Activated naive CD4-positive, alpha-beta T cell treated with anti-CD3 and anti-CD28 coated beads for 36 hours (primary cell): ENCODE data around the gene WDFY2. TPM values are rescaled to one million over a fixed set of nuclear protein-coding genes. Genes with fewer than 3 reads are reported as not detected.

Experiments
- CTCF ChIA-PET: fragments of 350-600 bp; sonication (Branson Sonifier 250); formaldehyde crosslinking; loops from one replicate; lab custom pipeline; 2021; ENCODE audit warnings: antibody characterized with exemption; lab: Charles Lee
- DNase-seq: peaks from one replicate; pipeline ENCODE4 v3.0.0-alpha.2; 2020
- H3K27ac Mint-ChIP-seq: one replicate; pipeline ENCODE4 v1.8.0; 2021; ENCODE audit warnings: mild to moderate bottlenecking, mixed read lengths
- H3K27me3 Mint-ChIP-seq: one replicate; pipeline ENCODE4 v1.8.0; 2021; ENCODE audit warnings: low read depth, mixed read lengths
- H3K36me3 Mint-ChIP-seq: one replicate; pipeline ENCODE4 v1.8.0; 2021; ENCODE audit warnings: low read depth, mixed read lengths
- H3K4me1 Mint-ChIP-seq: one replicate; pipeline ENCODE4 v1.8.0; 2021; ENCODE audit warnings: low read depth, mixed read lengths
- H3K4me3 Mint-ChIP-seq: one replicate; pipeline ENCODE4 v1.8.0; 2021; ENCODE audit warnings: mild to moderate bottlenecking, moderate library complexity, mixed read lengths
- H3K9me3 Mint-ChIP-seq: one replicate; pipeline ENCODE4 v1.8.0; 2021; ENCODE audit warnings: mixed read lengths
- intact Hi-C: fragments of 100-400 bp; cut with micrococcal nuclease; formaldehyde crosslinking; loops from one replicate; pipeline ENCODE4 v1.15.1; 2023
- total RNA-seq, 2 experiments: library from RNA; stranded (reverse); gene quantifications; one replicate each; pipeline ENCODE4 v1.2.3, GENCODE V29; 2021

WDFY2 gene
- total RNA-seq, 2 experiments from 2014 or later: 8.3 to 11.3 TPM

- Mint-ChIP-seq H3K27me3 (no peaks in the 10 kb centered on the region), H3K4me1 (no peaks in the 10 kb centered on the region), H3K36me3 (peaks cover 11% of the 10 kb centered on the region), H3K9me3 (no peaks in the 10 kb centered on the region), H3K27ac (no peak overlapping the region), H3K4me3 (no peak overlapping the region)
- no peak for DNase-seq
- CTCF ChIA-PET: no interaction called here
- intact Hi-C loops: no loop called here
These were observed 146.7 kb downstream of the WDFY2 start for GRCh38 chr13:51730927-51731326.

GRCh38 chr13:51731759-51732158 is 147.5 kb downstream of the WDFY2 start:
- no peaks in the 10 kb centered on the region for H3K9me3 Mint-ChIP-seq
- H3K4me3 Mint-ChIP-seq: no peak overlapping the region
- peaks cover 6% of the 10 kb centered on the region for H3K36me3 Mint-ChIP-seq
- intact Hi-C loops: no loop called here
- DNase-seq: no peak
- H3K27ac Mint-ChIP-seq: no peak overlapping the region
- H3K4me1 Mint-ChIP-seq: no peaks in the 10 kb centered on the region
- CTCF ChIA-PET: no interaction called here
- H3K27me3 Mint-ChIP-seq: no peaks in the 10 kb centered on the region

- intact Hi-C loops: no loop called here
- peaks cover under 1% of the 10 kb centered on the region for H3K36me3 Mint-ChIP-seq
- CTCF ChIA-PET: no interaction called here
- no peaks in the 10 kb centered on the region for H3K27me3 Mint-ChIP-seq
- H3K4me1 Mint-ChIP-seq: peaks cover 8% of the 10 kb centered on the region
- no peak for DNase-seq
- no peak overlapping the region for H3K4me3 Mint-ChIP-seq
- H3K27ac Mint-ChIP-seq: no peak overlapping the region
- no peaks in the 10 kb centered on the region for H3K9me3 Mint-ChIP-seq
These were observed 149.4 kb downstream of the WDFY2 start for GRCh38 chr13:51733374-51734298.

GRCh38 chr13:51734786-51735185 is 150.5 kb downstream of the WDFY2 start:
- Mint-ChIP-seq H3K27ac (no peak overlapping the region), H3K9me3 (no peaks in the 10 kb centered on the region), H3K36me3 (peaks cover 5% of the 10 kb centered on the region), H3K27me3 (no peaks in the 10 kb centered on the region), H3K4me3 (no peak overlapping the region), H3K4me1 (peaks cover 10% of the 10 kb centered on the region)
- no peak for DNase-seq
- CTCF ChIA-PET: no interaction called here
- intact Hi-C loops: no loop called here

- CTCF ChIA-PET: no interaction called here
- Mint-ChIP-seq H3K4me3 (no peak overlapping the region), H3K27me3 (no peaks in the 10 kb centered on the region), H3K9me3 (no peaks in the 10 kb centered on the region), H3K4me1 (peaks cover 10% of the 10 kb centered on the region), H3K36me3 (peaks cover 8% of the 10 kb centered on the region), H3K27ac (no peak overlapping the region)
- intact Hi-C loops: no loop called here
- DNase-seq: no peak
These were observed 153.3 kb downstream of the WDFY2 start for GRCh38 chr13:51737609-51738008.

GRCh38 chr13:51738226-51738905 is 154.1 kb downstream of the WDFY2 start:
- no peak for DNase-seq
- Mint-ChIP-seq H3K36me3 (peaks cover 10% of the 10 kb centered on the region), H3K9me3 (no peaks in the 10 kb centered on the region), H3K27ac (no peak overlapping the region), H3K4me3 (no peak overlapping the region), H3K27me3 (no peaks in the 10 kb centered on the region), H3K4me1 (peaks cover 10% of the 10 kb centered on the region)
- intact Hi-C loops: no loop called here
- CTCF ChIA-PET: no interaction called here

- Mint-ChIP-seq H3K9me3 (no peaks in the 10 kb centered on the region), H3K36me3 (peaks cover 16% of the 10 kb centered on the region), H3K27me3 (no peaks in the 10 kb centered on the region), H3K27ac (no peak overlapping the region), H3K4me1 (peaks cover 10% of the 10 kb centered on the region), H3K4me3 (no peak overlapping the region)
- no peak for DNase-seq
- intact Hi-C loops: no loop called here
- CTCF ChIA-PET: interaction anchor here (0.9 kb wide), 1 partner anchor 25 kb away, joined by 4 read pairs; no protein-coding TSS in a partner anchor
These were observed 154.9 kb downstream of the WDFY2 start for GRCh38 chr13:51739027-51739764.

- CTCF ChIA-PET: interaction anchor here (0.7 to 0.9 kb wide), 2 partner anchors 15 to 47 kb away, joined by 3 read pairs; no protein-coding TSS in a partner anchor
- Mint-ChIP-seq H3K9me3 (no peaks in the 10 kb centered on the region), H3K4me1 (peaks cover 10% of the 10 kb centered on the region), H3K27me3 (no peaks in the 10 kb centered on the region), H3K27ac (no peak overlapping the region), H3K4me3 (no peak overlapping the region), H3K36me3 (peaks cover 25% of the 10 kb centered on the region)
- DNase-seq: no peak
- intact Hi-C loops: no loop called here
These were observed 156.4 kb downstream of the WDFY2 start for GRCh38 chr13:51740698-51741097.

- no peak overlapping the region for H3K4me3 Mint-ChIP-seq
- CTCF ChIA-PET: no interaction called here
- H3K27ac Mint-ChIP-seq: no peak overlapping the region
- DNase-seq: no peak
- H3K27me3 Mint-ChIP-seq: no peaks in the 10 kb centered on the region
- H3K9me3 Mint-ChIP-seq: no peaks in the 10 kb centered on the region
- H3K36me3 Mint-ChIP-seq: peaks cover 28% of the 10 kb centered on the region
- intact Hi-C loops: no loop called here
- peaks cover 10% of the 10 kb centered on the region for H3K4me1 Mint-ChIP-seq
These were observed 157.8 kb downstream of the WDFY2 start for GRCh38 chr13:51742031-51742430.

- no peak for DNase-seq
- peaks cover 8% of the 10 kb centered on the region for H3K4me1 Mint-ChIP-seq
- intact Hi-C loops: no loop called here
- CTCF ChIA-PET: no interaction called here
- H3K4me3 Mint-ChIP-seq: no peak overlapping the region
- no peak overlapping the region for H3K27ac Mint-ChIP-seq
- no peaks in the 10 kb centered on the region for H3K9me3 Mint-ChIP-seq
- peaks cover 31% of the 10 kb centered on the region for H3K36me3 Mint-ChIP-seq
- H3K27me3 Mint-ChIP-seq: no peaks in the 10 kb centered on the region
These were observed 158.3 kb downstream of the WDFY2 start for GRCh38 chr13:51742611-51743010.

GRCh38 chr13:51745243-51745642 is 161.0 kb downstream of the WDFY2 start:
- H3K27ac Mint-ChIP-seq: no peak overlapping the region
- peaks cover 37% of the 10 kb centered on the region for H3K36me3 Mint-ChIP-seq
- no peak for DNase-seq
- H3K9me3 Mint-ChIP-seq: peaks cover 8% of the 10 kb centered on the region
- no peaks in the 10 kb centered on the region for H3K27me3 Mint-ChIP-seq
- no peaks in the 10 kb centered on the region for H3K4me1 Mint-ChIP-seq
- CTCF ChIA-PET: no interaction called here
- no peak overlapping the region for H3K4me3 Mint-ChIP-seq
- intact Hi-C loops: no loop called here

GRCh38 chr13:51746802-51747201 is 162.5 kb downstream of the WDFY2 start:
- no peaks in the 10 kb centered on the region for H3K27me3 Mint-ChIP-seq
- CTCF ChIA-PET: interaction anchor here (0.9 kb wide), 1 partner anchor 17 kb away, joined by 4 read pairs; no protein-coding TSS in a partner anchor
- intact Hi-C loops: no loop called here
- H3K4me3 Mint-ChIP-seq: no peak overlapping the region
- H3K36me3 Mint-ChIP-seq: peaks cover 37% of the 10 kb centered on the region
- H3K9me3 Mint-ChIP-seq: peaks cover 8% of the 10 kb centered on the region
- H3K4me1 Mint-ChIP-seq: no peaks in the 10 kb centered on the region
- H3K27ac Mint-ChIP-seq: no peak overlapping the region
- no peak for DNase-seq
